Right lobe of liver (tissue), 4 donors: ENCODE results near the gene KIAA0513.

ENCODE experiments used
- CTCF ChIP-seq, 4 donors: fragments of 200-600 bp in 3 of 4; fragments of 450-650 bp in 1 of 4; IDR thresholded peaks; one replicate each; pipeline versions ENCODE4 v1.5.1 to v1.8.0; 2016 to 2022; ENCODE audit warnings: antibody characterized with exemption in 4 of 4, mild to moderate bottlenecking in 2 of 4
- POLR2A ChIP-seq: fragments of 450-650 bp; IDR thresholded peaks from one replicate; pipeline ENCODE4 v1.6.1; 2017; ENCODE audit warnings: antibody characterized with exemption, mild to moderate bottlenecking
- donor health status: DM: no; HTN: no; CAD: no.
- donor health status: DM: no; HTN: no; CAD: no.
- donor health status: DM: no; HTN: yes; CAD: no.

- no peak for TF ChIP-seq POLR2A
- TF ChIP-seq CTCF (IDR thresholded peaks at IDR 0.05), result no peak
These were observed 8.8 kb downstream of the KIAA0513 start for GRCh38 chr16:85036236-85037049.
